AG08396 (cell line): Measurements from ENCODE around the gene SMC5.
"Not testable (repeated sequence)": the region's sequence is repeated elsewhere in the genome, so short reads cannot be mapped to it uniquely, and the experiment has no call there.

Experiments
- DNase-seq: peaks from one replicate; pipeline ENCODE4 v3.0.0; 2012; ENCODE audit warnings: low spot score, mixed read lengths

Gene SMC5

DNA sequence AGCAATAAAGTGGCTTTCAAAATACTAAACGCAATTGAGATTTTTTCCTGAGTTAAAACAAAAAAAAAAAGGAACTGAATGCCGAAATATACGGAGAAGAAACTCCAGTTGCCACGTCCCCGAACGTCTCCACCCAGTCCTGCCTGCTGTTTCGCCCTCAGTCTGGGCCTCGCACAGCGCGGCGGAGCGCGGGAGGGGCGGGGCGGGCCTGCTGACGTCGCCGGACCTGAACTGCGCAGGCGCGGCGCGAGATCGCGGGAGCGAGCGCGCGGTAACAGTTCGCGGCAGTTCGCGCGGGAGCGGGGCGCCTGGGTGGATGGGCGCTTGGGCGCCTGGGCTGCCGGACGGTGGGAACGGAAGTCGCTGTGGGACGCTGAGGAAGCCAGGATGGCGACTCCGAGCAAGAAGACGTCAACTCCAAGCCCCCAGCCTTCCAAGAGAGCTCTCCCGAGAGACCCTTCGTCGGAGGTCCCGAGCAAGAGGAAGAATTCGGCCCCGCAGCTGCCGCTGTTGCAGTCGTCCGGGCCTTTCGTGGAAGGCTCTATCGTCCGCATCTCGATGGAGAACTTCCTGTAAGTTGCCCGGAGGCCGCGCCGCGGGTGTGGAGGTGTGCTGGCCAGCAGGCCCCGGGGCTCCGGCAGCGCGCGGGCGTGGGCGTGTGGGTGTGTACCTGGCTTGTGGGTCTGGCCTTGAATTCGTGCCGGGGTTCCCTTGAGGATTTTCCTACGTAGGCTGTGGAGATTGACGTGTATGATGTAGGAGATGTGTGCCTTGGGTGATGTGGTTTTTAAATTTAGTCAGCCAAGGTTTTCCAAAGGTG is at the start of gene SMC5:
Gene SMC5 (plus strand): TSS at position 287 of the 820 bp plus-strand sequence. CDS start 101 bp downstream, at position 388.
- peak; percentile 97 for DNase-seq

DNA sequence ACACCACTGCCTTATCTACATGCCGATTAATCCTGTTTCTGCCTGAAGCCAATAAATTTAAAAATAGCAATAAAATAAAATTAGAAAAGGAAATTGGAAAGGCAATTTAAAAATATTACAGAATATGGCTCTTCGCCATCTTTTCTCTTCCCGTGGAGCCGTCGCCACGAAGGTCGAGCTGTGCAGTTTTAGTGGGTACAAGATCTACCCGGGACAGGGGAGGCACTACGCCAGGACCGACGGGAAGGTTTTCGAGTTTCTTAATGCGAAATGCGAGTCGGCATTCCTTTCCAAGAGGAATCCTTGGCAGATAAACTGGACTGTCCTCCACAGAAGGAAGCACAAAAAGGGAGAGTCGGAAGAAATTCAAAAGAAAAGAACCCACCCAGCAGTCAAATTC is 41.7 kb upstream of the SMC5 start:
- DNase-seq = no peak

DNA sequence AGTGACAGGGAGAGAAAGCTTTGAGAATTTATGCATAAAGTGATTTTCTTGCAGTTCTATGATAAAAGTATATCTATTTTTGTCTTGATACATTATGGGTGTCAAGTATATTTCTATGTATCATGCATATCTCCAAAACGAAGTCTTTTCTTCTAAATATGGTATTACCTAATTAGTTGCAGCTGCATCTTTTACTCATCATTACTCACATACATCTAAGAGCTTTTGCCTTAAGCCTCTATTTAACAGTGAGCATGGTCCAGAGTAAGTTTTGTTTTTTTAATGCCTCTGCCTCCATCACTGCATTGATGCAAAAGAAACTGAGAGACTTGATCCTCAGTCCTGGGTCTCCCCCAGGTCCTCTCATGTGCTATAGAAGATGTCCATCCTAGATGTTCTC is 40.0 kb upstream of the SMC5 start:
- peak; percentile 48 for DNase-seq

DNA sequence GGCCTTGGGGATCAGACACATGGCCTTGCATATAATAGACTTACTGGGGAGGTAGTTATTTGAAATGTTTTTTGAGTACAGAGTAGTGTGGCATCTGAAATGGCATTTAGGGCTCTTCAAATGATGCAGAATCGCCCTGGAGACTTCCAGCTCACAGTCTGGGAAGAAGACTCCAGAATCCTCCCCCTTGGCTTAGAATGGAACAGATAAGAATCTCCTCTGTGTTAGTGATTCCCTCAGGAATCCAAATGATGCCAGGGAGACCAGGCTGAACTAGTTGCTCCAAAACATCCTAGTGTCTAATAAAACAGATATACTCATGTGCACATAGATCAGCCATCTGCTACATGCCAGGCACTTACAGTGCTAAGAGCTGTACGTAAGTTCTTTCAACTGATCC is 38.6 kb upstream of the SMC5 start:
- no peak for DNase-seq

DNA sequence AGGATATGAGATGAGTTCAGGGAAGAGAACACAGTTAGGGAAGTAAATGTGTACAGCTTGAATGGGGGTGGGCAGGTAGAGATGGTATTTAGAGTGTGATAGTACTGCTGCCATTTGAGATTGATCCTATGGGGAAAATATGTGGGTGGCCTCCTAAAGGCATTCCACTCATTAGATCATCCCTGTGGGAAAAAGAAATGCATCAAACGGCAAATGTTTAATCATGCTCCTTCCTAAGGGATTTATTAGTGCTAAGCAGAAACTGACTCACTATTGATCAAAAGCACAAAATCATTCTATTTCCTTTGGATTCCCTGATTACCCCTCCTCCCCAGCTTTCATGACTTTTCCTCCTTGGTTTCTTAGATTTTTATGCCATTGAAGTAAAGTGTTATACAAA is 36.4 kb upstream of the SMC5 start:
- DNase-seq = no peak

DNA sequence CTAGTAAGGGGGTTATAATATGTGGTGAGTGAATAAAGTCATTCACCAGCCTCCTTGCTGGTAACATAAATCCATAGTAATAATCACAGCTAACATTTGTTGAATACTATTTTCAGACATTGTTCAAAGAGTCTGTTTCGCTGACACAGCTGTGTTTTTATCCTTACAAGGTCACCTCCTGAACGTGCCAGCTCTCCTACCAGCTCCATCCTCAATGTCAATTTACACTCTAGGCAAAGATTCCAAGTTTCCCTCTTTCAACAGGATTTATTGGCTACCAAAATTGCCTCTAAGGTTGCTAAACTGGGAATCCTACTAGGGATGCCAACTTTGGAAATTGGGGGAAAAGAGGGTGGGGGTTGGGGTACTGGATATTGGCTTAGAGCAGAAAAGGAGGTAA is 30.7 kb upstream of the SMC5 start:
- DNase-seq = no peak

DNA sequence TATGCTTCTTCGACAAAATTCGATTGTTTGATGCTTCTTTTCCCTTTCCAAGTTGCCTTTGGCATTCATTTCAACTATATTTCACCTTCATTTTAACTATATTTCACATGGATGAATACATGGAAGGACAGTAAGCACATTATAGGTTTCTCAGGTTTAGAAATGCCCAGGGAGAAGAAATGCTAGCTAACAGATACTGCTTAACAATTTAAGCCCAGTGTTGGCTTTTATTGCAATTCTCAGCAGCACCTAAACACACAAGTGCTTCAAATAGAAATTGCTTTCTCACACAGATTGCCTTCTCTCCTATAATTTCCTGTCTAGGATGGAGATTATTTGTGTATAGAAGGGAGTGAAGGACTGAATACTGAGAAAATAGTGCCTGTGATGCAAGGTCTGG is 30.2 kb upstream of the SMC5 start:
- DNase-seq = no peak

DNA sequence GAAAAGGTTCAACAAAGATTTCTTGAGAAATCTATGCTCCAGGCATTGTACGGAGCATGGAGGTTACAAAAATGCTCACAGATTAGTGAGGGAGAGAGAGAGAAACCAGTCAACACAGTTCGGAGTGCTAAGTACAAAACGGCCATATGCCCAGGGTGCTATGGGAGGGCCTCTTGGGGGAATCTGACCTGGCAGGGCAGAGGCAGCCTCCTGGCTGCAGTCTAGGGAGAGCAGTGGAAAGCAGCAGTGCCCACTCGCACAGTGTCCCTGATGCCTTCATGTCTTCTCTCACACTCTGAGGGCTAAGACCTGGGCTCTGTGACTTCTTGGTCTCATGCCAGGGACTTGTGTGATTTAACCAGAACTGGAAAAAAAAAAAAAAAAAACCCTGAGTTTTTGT is 29.8 kb upstream of the SMC5 start:
- DNase-seq = no peak

DNA sequence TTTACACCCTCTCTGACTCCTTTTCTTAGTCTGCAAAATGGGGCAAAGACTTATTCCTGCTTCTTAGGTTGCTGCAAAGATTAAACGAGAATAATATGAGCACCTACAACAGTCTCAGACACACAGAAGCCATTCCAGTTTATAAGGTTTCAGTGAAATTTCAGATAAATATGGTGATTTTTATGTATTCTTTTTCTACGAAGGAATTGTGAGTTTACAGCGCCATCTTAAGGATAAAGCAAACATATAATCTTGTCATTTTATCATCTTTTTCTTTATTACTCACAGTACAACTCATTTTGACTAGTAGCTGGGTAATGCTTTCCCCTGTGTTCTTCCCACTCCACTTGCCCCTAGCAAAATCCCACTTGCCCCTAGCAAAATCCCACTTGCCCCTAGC is 29.2 kb upstream of the SMC5 start:
- DNase-seq = no peak

DNA sequence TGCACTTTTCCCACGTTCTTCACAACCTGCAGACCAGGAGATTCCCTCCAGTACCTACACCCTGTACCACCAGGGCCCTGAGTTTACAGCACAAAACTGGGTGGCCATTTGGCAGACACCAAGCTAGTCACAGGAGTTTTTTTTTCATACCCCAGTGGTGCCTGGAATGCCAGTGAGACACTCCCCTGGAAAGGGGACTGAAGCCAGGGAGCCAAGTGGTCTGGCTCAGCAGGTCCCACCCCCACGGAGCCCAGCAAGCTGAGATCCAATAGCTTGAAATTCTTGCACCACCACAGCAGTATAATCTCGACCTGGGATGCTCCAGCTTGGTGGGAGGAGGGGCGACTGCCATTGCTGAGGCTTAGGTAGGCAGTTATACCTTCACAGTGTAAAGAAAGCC is 26.3 kb upstream of the SMC5 start:
- no peak for DNase-seq

DNA sequence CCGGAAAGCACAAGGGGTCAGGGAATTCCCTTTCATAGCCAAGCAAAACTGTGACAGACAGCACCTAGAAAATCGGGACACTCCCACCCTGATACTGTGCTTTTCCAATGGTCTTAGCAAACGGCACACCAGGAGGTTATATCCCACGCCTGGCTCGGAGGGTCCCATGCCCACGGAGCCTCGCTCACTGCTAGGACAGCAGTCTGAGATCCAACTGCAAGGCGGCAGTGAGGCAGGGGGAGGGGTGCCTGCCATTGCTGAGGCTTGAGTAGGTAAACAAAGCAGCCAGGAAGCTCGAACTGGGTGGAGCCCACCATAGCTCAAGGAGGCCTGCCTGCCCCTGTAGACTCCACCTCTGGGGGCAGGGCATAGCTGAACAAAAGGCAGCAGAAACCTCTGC is 24.6 kb upstream of the SMC5 start:
- not testable (repeated sequence) for DNase-seq

DNA sequence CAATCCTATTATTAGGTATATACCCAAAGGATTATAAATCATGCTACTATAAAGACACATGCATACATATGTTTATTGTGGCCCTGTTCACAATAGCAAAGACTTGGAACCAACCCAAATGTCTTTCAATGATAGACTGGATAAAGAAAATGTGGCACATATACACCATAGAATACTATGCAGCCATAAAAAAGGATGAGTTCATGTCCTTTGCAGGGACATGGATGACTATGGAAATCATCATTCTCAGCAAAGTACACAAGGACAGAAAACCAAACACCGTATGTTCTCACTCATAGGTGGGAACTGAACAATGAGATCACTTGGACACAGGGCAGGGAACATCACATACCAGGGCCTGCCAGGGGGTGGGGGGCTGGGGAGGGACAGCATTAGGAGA is 12.8 kb upstream of the SMC5 start:
- not testable (repeated sequence) for DNase-seq

DNA sequence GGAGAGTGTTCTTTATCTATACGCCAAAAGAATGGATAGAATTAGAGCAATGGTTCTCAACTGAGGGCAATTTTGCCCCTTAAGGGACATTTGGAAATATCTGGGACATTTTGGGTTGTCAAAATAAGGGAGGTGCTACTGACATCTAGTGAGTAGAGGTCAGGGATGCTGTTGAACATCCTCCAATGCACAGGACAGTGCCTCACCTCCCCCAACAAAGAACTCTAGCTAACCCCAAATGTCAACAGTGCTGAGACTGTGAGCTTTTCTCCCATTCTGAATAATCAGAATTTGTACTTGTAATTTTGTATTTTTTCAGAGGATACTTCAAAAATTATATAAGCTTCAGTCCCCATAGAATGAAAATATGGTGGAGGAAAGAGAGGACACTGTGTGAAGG is 8.6 kb upstream of the SMC5 start:
- no peak for DNase-seq

DNA sequence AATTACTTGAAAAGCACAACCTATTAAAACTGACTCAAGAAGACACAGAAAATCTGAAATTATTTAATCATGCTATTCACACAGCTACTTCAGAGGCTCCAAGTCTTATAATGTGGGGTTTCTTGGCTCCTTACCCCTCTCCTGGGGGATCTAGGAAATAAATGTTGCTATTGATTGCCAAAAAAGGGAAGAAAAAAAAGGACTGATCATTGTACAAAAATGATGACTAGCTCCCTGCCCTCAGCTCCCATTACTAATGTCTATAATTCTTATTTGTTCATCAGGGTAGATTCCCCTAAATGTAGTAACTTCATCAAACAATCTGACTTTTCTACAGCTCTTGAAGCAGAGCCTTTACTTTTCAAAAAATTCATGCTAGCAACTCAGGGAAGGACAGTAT is 3.3 kb upstream of the SMC5 start:
- DNase-seq = no peak

DNA sequence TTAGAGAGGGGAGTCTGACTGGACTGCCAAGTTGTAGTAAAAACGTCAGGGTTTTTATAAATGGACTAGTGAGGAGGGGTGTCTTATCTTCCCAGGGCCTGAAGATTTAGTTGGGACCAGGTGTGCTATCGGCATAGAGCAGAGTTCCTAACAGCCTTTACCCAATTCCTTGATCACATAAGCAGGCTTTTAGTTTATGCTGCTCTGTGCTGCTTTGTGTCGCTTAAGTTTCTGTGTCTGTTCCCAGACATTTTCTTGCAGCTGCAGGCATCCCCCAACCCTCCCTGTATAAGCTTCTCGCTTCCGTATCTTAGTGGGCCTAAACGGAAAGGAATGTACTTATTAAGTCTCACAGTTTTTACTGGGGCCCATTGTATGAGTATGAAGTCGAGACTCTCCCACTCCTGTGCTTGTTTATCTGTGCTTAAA is 2.6 kb upstream of the SMC5 start:
- DNase-seq = peak; percentile 54

DNA sequence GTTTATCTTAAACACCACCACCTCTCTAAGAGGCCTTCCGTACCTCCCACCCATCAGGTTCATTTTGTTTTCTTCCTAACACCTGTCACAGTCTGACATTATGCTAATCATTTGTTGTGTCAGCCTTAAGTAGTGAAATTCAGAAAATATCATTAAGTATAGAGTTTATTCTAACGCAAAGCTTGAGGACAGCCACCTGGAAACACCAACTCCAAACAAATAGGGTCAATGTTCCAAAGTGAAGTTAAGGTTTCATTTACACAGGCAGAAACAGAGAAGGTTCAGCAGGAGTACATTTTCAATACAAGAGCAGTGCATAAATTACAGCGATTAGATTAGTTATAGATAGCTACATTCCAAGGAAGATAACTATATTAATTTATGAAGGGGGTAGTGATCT is 1.3 kb upstream of the SMC5 start:
- DNase-seq = no peak

DNA sequence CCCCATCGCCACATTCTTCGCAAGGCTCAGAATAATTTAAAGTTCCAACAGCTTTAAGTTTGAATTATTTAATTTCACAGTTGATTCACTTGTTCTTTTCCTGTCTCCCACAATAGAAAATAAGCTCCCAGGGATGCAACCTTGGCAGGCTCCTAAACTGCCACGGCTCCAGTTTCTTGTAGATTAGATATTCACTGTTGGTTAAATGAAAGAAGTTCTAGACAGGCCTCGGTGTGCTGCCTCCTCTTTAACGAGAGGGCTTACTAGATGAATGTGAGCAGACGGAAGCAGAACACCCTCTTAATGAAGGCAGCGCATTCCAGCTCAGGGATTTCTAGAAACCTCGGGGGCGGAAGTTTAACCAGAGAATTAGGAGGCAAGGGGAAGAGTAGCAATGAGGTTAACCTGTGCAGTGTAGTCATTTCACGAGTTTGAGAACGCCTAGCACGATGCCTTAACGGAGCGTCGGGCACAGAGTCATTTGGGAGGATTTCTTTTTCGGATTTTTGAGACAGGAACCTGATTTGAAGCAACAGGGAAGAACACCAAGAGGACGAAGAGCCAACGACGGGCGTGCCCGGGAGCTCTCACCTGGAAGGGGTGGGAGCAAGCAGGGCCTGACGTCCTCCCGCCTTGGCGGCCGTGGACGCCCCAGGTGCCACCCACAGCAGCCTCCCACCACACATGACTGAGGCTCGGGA is 637 bp upstream of the SMC5 start:
- peak; percentile 27 for DNase-seq

DNA sequence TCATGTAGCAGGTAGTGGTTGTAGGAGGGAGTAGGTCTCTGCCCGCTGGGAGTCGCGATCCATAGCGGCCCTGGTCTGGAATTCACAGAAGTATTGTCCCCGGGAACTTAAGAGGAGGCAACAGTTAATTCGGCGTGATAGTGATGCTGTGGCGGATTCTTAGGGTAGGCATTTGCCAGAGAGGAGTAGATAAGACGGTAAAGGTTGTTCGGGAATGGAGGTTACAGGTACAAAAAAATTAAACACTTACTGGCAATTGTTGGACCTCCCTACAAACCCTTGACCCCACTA is 679 bp downstream of the SMC5 start:
- no peak for DNase-seq

DNA sequence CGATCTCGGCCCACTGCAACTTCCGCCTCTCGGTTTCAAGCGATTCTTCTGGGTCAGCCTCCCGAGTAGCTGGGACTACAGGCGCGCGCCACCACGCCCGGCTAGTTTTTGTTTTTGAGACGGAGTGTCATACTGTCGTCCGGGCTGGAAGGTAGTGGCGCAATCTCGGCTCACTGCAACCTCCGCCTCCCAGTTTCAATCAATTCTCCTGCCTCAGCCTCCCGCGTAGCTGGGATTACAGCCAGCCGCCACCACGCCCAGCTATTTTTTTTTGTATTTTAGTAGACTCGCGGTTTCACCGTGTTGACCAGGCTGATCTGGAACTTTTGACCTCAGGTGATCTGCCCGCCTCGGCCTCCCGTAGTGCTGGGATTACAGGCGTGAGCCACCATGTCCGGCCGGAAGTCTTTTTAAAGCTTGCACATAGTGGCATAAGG is 1.2 kb downstream of the SMC5 start:
- no peak for DNase-seq

DNA sequence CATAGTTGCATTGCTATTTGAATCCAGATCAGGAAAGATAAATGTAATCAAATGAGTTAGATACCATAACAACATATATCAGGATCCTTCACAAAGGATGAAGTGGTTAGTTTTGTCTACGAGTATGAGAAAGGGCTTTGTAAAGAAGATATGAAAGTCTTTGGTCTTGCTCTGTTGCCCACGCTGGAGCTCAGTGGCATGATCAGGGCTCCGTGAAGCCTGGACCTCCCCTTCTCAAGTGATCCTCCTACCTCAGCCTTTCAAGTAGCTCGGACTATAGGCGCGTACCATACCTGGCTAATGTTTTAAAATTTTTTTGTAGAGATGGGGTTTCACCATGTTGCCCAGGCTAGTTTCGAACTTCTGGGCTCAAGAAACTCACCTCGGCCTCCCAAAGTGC is 1.8 kb downstream of the SMC5 start:
- no peak for DNase-seq

DNA sequence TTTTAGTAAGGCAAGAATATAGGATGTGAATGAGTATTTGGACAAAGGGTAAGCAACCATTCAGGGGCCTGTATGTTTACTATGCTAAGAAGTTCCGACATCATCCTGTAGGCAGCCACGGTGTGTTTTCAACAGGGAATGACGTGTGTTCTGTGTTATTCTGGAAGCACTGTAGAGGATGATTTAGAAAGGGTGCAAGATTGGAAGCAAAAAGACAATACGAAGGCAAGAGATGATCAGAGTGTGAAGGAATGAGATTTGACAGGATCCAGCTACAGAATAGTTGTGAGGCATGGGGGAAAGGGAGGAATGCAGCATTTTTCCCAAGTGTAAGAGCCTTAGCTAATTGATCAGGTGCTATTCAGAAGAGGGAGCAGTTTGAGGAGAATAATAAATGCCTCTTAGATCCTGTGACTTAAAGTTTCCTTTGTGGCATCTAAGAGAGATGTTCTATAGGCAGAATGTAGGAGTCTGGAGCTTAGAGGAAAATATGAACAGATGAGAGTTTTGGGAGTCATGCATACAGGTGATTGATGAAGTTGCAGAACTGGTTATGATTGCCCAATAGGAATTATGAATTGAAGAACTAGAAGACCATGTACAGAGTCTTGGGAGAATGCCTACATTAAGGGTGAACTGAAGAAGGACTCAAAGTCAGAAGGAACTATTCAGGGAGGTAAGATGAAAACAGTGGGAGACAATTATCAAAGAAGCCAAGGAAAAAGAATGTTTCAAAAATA is 2.5 kb downstream of the SMC5 start:
- no peak for DNase-seq

DNA sequence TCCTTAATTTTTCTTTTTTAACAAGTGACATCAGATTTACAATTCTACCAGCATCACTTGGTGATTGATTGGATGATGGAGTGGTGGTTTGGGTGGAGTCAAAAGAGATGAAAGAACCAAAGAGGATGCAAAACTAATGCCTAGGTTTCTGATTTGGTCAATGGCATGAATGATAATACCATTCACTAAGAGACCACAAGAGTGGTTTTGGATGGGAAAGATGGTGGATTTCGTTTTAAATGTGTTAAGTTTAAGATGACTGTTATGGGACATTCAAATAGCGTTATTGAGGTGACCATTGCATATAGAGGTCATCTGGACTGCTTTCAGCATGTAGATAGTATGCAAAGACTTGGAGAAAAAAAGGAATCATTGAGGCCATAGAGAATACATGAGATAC is 3.6 kb downstream of the SMC5 start:
- DNase-seq = no peak

DNA sequence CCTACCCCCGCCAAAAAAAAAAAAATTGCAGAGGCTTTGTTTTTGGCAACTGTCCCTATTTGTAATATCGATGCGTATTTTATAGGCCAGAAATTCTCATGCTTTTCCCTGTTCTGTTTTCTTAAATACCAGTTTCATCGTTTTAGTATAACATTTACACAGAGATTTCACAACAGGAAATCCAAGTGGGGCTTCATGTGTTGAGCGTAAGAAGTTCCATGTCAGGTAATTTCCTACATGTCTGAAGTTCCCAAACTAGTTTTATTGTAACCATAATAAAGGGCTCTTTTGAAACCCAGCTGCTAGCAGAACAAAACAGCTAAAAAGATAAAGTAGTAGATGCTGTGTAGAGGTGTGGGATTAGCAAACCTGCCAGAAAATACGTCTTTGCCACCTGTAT is 4.2 kb downstream of the SMC5 start:
- no peak for DNase-seq
